Measurements from ENCODE around the gene TPP2. TPM values are rescaled to one million over a fixed set of nuclear protein-coding genes. Genes with fewer than 3 reads are reported as not detected.

TPP2 gene
- total RNA-seq, 2 experiments from 2014 or later = 51.9 to 54.7 TPM

GRCh38 chr13:102686024-102686423 lies 89.2 kb downstream of the TPP2 start:
- Mint-ChIP-seq H3K36me3 (ENCODE audit: low read depth) (no peaks in the 10 kb centered on the region), H3K4me1 (ENCODE audit: low read depth) (peaks cover 21% of the 10 kb centered on the region), H3K27ac (no peak overlapping the region), H3K9me3 (peaks cover 2% of the 10 kb centered on the region), H3K4me3 (no peak overlapping the region), H3K27me3 (ENCODE audit: low read depth) (no peaks in the 10 kb centered on the region)
- CTCF ChIA-PET = interaction anchor here (0.5 kb wide), 1 partner anchor 31 kb away, joined by 3 read pairs; no protein-coding TSS in a partner anchor
- peak; percentile 9 for DNase-seq
- intact Hi-C loops (cut with micrococcal nuclease) = no loop called here

GRCh38 chr13:102687520-102687919 lies 90.7 kb downstream of the TPP2 start:
- H3K27ac Mint-ChIP-seq = no peak overlapping the region
- H3K4me1 Mint-ChIP-seq (ENCODE audit: low read depth) = peaks cover 14% of the 10 kb centered on the region
- CTCF ChIA-PET = no interaction called here
- no peaks in the 10 kb centered on the region for H3K9me3 Mint-ChIP-seq
- no peaks in the 10 kb centered on the region for H3K36me3 Mint-ChIP-seq (ENCODE audit: low read depth)
- no peak overlapping the region for H3K4me3 Mint-ChIP-seq
- no peak for DNase-seq
- intact Hi-C loops (cut with micrococcal nuclease) = no loop called here
- no peaks in the 10 kb centered on the region for H3K27me3 Mint-ChIP-seq (ENCODE audit: low read depth)

- intact Hi-C loops (cut with micrococcal nuclease) = no loop called here
Measured at GRCh38 chr13:102688306-102688973, 91.7 kb downstream of the TPP2 start.

GRCh38 chr13:102690883-102691282 lies 94.1 kb downstream of the TPP2 start:
- Mint-ChIP-seq H3K36me3 (ENCODE audit: low read depth) (no peaks in the 10 kb centered on the region), H3K27me3 (ENCODE audit: low read depth) (peaks cover 14% of the 10 kb centered on the region), H3K4me3 (no peak overlapping the region), H3K4me1 (ENCODE audit: low read depth) (peaks cover 10% of the 10 kb centered on the region), H3K9me3 (no peaks in the 10 kb centered on the region), H3K27ac (no peak overlapping the region)
- intact Hi-C loops (cut with micrococcal nuclease) = no loop called here
- no peak for DNase-seq
- CTCF ChIA-PET = interaction anchor here (1.0 to 1.1 kb wide), 2 partner anchors 135 to 180 kb away, joined by 3 to 4 read pairs; no protein-coding TSS in a partner anchor

More at GRCh38 chr13:102688306-102688973, 91.7 kb downstream of the TPP2 start:
- H3K4me1 Mint-ChIP-seq (ENCODE audit: low read depth) = peaks cover 10% of the 10 kb centered on the region
- no peak for DNase-seq
- no peaks in the 10 kb centered on the region for H3K36me3 Mint-ChIP-seq (ENCODE audit: low read depth)
- H3K9me3 Mint-ChIP-seq = no peaks in the 10 kb centered on the region
- H3K27me3 Mint-ChIP-seq (ENCODE audit: low read depth) = peaks cover 2% of the 10 kb centered on the region
- no peak overlapping the region for H3K27ac Mint-ChIP-seq
- CTCF ChIA-PET = no interaction called here
- no peak overlapping the region for H3K4me3 Mint-ChIP-seq

- no peak overlapping the region for H3K27ac Mint-ChIP-seq
- H3K9me3 Mint-ChIP-seq = no peaks in the 10 kb centered on the region
- H3K4me1 Mint-ChIP-seq (ENCODE audit: low read depth) = peaks cover under 1% of the 10 kb centered on the region
- intact Hi-C loops (cut with micrococcal nuclease) = no loop called here
- peaks cover 16% of the 10 kb centered on the region for H3K27me3 Mint-ChIP-seq (ENCODE audit: low read depth)
- DNase-seq = no peak
- no peaks in the 10 kb centered on the region for H3K36me3 Mint-ChIP-seq (ENCODE audit: low read depth)
- CTCF ChIA-PET = interaction anchor here (0.6 kb wide), 1 partner anchor 1213 kb away, joined by 5 read pairs; no protein-coding TSS in a partner anchor
- no peak overlapping the region for H3K4me3 Mint-ChIP-seq
Measured at GRCh38 chr13:102692491-102692826, 95.7 kb downstream of the TPP2 start.

- no peak for DNase-seq
- no peaks in the 10 kb centered on the region for H3K4me1 Mint-ChIP-seq (ENCODE audit: low read depth)
- peaks cover 16% of the 10 kb centered on the region for H3K27me3 Mint-ChIP-seq (ENCODE audit: low read depth)
- no peak overlapping the region for H3K4me3 Mint-ChIP-seq
- no peak overlapping the region for H3K27ac Mint-ChIP-seq
- intact Hi-C loops (cut with micrococcal nuclease) = no loop called here
- peaks cover under 1% of the 10 kb centered on the region for H3K9me3 Mint-ChIP-seq
- CTCF ChIA-PET = no interaction called here
- H3K36me3 Mint-ChIP-seq (ENCODE audit: low read depth) = no peaks in the 10 kb centered on the region
Measured at GRCh38 chr13:102693250-102693649, 96.5 kb downstream of the TPP2 start.

- Mint-ChIP-seq H3K4me1 (ENCODE audit: low read depth) (no peaks in the 10 kb centered on the region), H3K4me3 (no peak overlapping the region), H3K9me3 (peaks cover 4% of the 10 kb centered on the region), H3K27ac (no peak overlapping the region), H3K27me3 (ENCODE audit: low read depth) (peaks cover 16% of the 10 kb centered on the region), H3K36me3 (ENCODE audit: low read depth) (no peaks in the 10 kb centered on the region)
- DNase-seq = no peak
- CTCF ChIA-PET = no interaction called here
- intact Hi-C loops (cut with micrococcal nuclease) = no loop called here
Measured at GRCh38 chr13:102693776-102694175, 97.0 kb downstream of the TPP2 start.

GRCh38 chr13:102694937-102695336 lies 98.2 kb downstream of the TPP2 start, which contains the start of gene METTL21C:
METTL21C (minus strand) TSS chr13:102695044; CDS start chr13:102694498, 546 bp downstream.
- Mint-ChIP-seq H3K36me3 (ENCODE audit: low read depth) (no peaks in the 10 kb centered on the region), H3K4me3 (no peak within 1 kb of the TSS), H3K9me3 (peaks cover 7% of the 10 kb centered on the region), H3K27ac (no peak within 1 kb of the TSS), H3K4me1 (ENCODE audit: low read depth) (no peaks in the 10 kb centered on the region), H3K27me3 (ENCODE audit: low read depth) (peaks cover 19% of the 10 kb centered on the region)
- DNase-seq = no peak
- CTCF ChIA-PET = interaction anchor here (0.5 to 0.8 kb wide), 2 partner anchors 30 to 693 kb away, joined by 4 read pairs; no protein-coding TSS in a partner anchor
- intact Hi-C loops (cut with micrococcal nuclease) = no loop called here

GRCh38 chr13:102696465-102696864 lies 99.7 kb downstream of the TPP2 start:
- peaks cover 7% of the 10 kb centered on the region for H3K9me3 Mint-ChIP-seq
- H3K36me3 Mint-ChIP-seq (ENCODE audit: low read depth) = no peaks in the 10 kb centered on the region
- no peak for DNase-seq
- intact Hi-C loops (cut with micrococcal nuclease) = no loop called here
- no peak overlapping the region for H3K4me3 Mint-ChIP-seq
- H3K27me3 Mint-ChIP-seq (ENCODE audit: low read depth) = peaks cover 19% of the 10 kb centered on the region
- CTCF ChIA-PET = no interaction called here
- no peaks in the 10 kb centered on the region for H3K4me1 Mint-ChIP-seq (ENCODE audit: low read depth)
- no peak overlapping the region for H3K27ac Mint-ChIP-seq

GRCh38 chr13:102697264-102697663 lies 100.5 kb downstream of the TPP2 start:
- no peak for DNase-seq
- Mint-ChIP-seq H3K27me3 (ENCODE audit: low read depth) (peaks cover 19% of the 10 kb centered on the region), H3K36me3 (ENCODE audit: low read depth) (no peaks in the 10 kb centered on the region), H3K27ac (no peak overlapping the region), H3K4me3 (no peak overlapping the region), H3K9me3 (peaks cover 7% of the 10 kb centered on the region), H3K4me1 (ENCODE audit: low read depth) (no peaks in the 10 kb centered on the region)
- intact Hi-C loops (cut with micrococcal nuclease) = no loop called here
- CTCF ChIA-PET = no interaction called here

GRCh38 chr13:102697929-102698648 lies 101.3 kb downstream of the TPP2 start:
- CTCF ChIA-PET = no interaction called here
- intact Hi-C loops (cut with micrococcal nuclease) = no loop called here
- no peaks in the 10 kb centered on the region for H3K4me1 Mint-ChIP-seq (ENCODE audit: low read depth)
- H3K4me3 Mint-ChIP-seq = no peak overlapping the region
- peaks cover 19% of the 10 kb centered on the region for H3K27me3 Mint-ChIP-seq (ENCODE audit: low read depth)
- H3K36me3 Mint-ChIP-seq (ENCODE audit: low read depth) = no peaks in the 10 kb centered on the region
- H3K27ac Mint-ChIP-seq = no peak overlapping the region
- DNase-seq = no peak
- H3K9me3 Mint-ChIP-seq = peaks cover 7% of the 10 kb centered on the region

- H3K9me3 Mint-ChIP-seq = peaks cover 7% of the 10 kb centered on the region
- no peaks in the 10 kb centered on the region for H3K36me3 Mint-ChIP-seq (ENCODE audit: low read depth)
- no peak for DNase-seq
- H3K27me3 Mint-ChIP-seq (ENCODE audit: low read depth) = peaks cover 16% of the 10 kb centered on the region
- H3K4me3 Mint-ChIP-seq = no peak overlapping the region
- CTCF ChIA-PET = interaction anchor here (0.5 kb wide), 1 partner anchor 15 kb away, joined by 3 read pairs; no protein-coding TSS in a partner anchor
- no peaks in the 10 kb centered on the region for H3K4me1 Mint-ChIP-seq (ENCODE audit: low read depth)
- H3K27ac Mint-ChIP-seq = no peak overlapping the region
- intact Hi-C loops (cut with micrococcal nuclease) = no loop called here
Measured at GRCh38 chr13:102698649-102698980, 101.8 kb downstream of the TPP2 start.

- no peaks in the 10 kb centered on the region for H3K4me1 Mint-ChIP-seq (ENCODE audit: low read depth)
- peaks cover 7% of the 10 kb centered on the region for H3K9me3 Mint-ChIP-seq
- H3K36me3 Mint-ChIP-seq (ENCODE audit: low read depth) = no peaks in the 10 kb centered on the region
- CTCF ChIA-PET = no interaction called here
- intact Hi-C loops (cut with micrococcal nuclease) = no loop called here
- H3K27ac Mint-ChIP-seq = no peak overlapping the region
- DNase-seq = no peak
- peaks cover 15% of the 10 kb centered on the region for H3K27me3 Mint-ChIP-seq (ENCODE audit: low read depth)
- H3K4me3 Mint-ChIP-seq = no peak overlapping the region
Measured at GRCh38 chr13:102699504-102699903, 102.7 kb downstream of the TPP2 start.
